HepG2 (cell line): ENCODE data around the gene NAV2. TPM values are rescaled to one million over a fixed set of nuclear protein-coding genes. Genes with fewer than 3 reads are reported as not detected.

ENCODE experiments used
- ADNP ChIP-seq: sonication (generic); formaldehyde crosslinking; IDR thresholded peaks from 2 replicates; pipeline ENCODE4 v1.4.0; 2020; ENCODE audit warnings: missing genetic modification reagents
- ATRX ChIP-seq: sonication (generic); formaldehyde crosslinking; IDR thresholded peaks from 2 replicates; pipeline ENCODE4 v1.4.0; 2020; ENCODE audit warnings: missing genetic modification reagents, borderline replicate concordance
- GFI1 ChIP-seq: sonication (generic); formaldehyde crosslinking; IDR thresholded peaks from 2 replicates; pipeline ENCODE4 v1.5.0; 2020; ENCODE audit warnings: missing genetic modification reagents, mild to moderate bottlenecking, borderline replicate concordance
- HNF4A ChIP-seq: sonication (generic); formaldehyde crosslinking; IDR thresholded peaks from 2 replicates; pipeline ENCODE4 v1.4.0; 2020; ENCODE audit warnings: missing genetic modification reagents
- HOXA5 ChIP-seq: sonication (generic); formaldehyde crosslinking; IDR thresholded peaks from 2 replicates; pipeline ENCODE4 v1.4.0; 2020; ENCODE audit warnings: missing genetic modification reagents
- IRF9 ChIP-seq: sonication (generic); formaldehyde crosslinking; IDR thresholded peaks from 2 replicates; pipeline ENCODE4 v1.8.0; 2022; ENCODE audit warnings: missing genetic modification reagents, mild to moderate bottlenecking, borderline replicate concordance
- PCBP2 ChIP-seq: fragments of 200-400 bp; formaldehyde crosslinking; optimal IDR thresholded peaks from 2 replicates; pipeline ENCODE3; 2018; ENCODE audit warnings: low read length, low read depth; ENCODE audit not compliant: poor library complexity, severe bottlenecking
- PHF21A ChIP-seq: sonication (generic); formaldehyde crosslinking; IDR thresholded peaks from 2 replicates; pipeline ENCODE4 v1.5.0; 2020; ENCODE audit warnings: mild to moderate bottlenecking, missing genetic modification reagents
- POLR2A ChIP-seq, 2 experiments: IDR thresholded peaks; 2 replicates each; pipeline ENCODE4 v1.6.1; 2011; ENCODE audit warnings: low read depth in 2 of 2, low read length in 2 of 2, mild to moderate bottlenecking in 1 of 2, moderate library complexity in 1 of 2; ENCODE audit not compliant: insufficient read depth in 1 of 2
- RAD51 ChIP-seq: fragments of 450-650 bp; IDR thresholded peaks from 2 replicates; pipeline ENCODE4 v1.6.1; 2016; ENCODE audit warnings: borderline replicate concordance
- RFX3 ChIP-seq: IDR thresholded peaks from 2 replicates; pipeline ENCODE4 v1.6.1; 2016; ENCODE audit warnings: missing biosample characterization, missing genetic modification reagents
- SP2 ChIP-seq: sonication (generic); formaldehyde crosslinking; IDR thresholded peaks from 2 replicates; pipeline ENCODE4 v1.5.1; 2020; ENCODE audit warnings: mild to moderate bottlenecking, missing genetic modification reagents
- TBX2 ChIP-seq: sonication (generic); formaldehyde crosslinking; IDR thresholded peaks from 2 replicates; pipeline ENCODE4 v1.5.0; 2020; ENCODE audit warnings: missing genetic modification reagents, mild to moderate bottlenecking, borderline replicate concordance
- TEF ChIP-seq: sonication (generic); formaldehyde crosslinking; IDR thresholded peaks from 2 replicates; pipeline ENCODE4 v1.5.0; 2020; ENCODE audit warnings: missing genetic modification reagents
- TFE3 ChIP-seq: IDR thresholded peaks from 2 replicates; pipeline ENCODE4 v1.6.1; 2016
- TRIM22 ChIP-seq: fragments of 450-650 bp; IDR thresholded peaks from 2 replicates; pipeline ENCODE4 v1.6.1; 2017
- YY1 ChIP-seq: IDR thresholded peaks from 2 replicates; pipeline ENCODE4 v1.6.1; 2011; ENCODE audit warnings: low read length, low read depth, moderate library complexity, mild to moderate bottlenecking; ENCODE audit not compliant: insufficient read depth, insufficient replicate concordance
- ZMAT3 ChIP-seq: sonication (generic); formaldehyde crosslinking; conservative IDR thresholded peaks from 2 replicates; pipeline ENCODE4 v1.7.0; 2021; ENCODE audit warnings: missing genetic modification reagents
- ZMAT5 ChIP-seq: sonication (generic); formaldehyde crosslinking; IDR thresholded peaks from 2 replicates; pipeline ENCODE4 v1.5.0; 2020; ENCODE audit warnings: mild to moderate bottlenecking, low read depth, missing genetic modification reagents, borderline replicate concordance
- ZNF124 ChIP-seq: sonication (generic); formaldehyde crosslinking; IDR thresholded peaks from 2 replicates; pipeline ENCODE4 v1.4.0; 2020; ENCODE audit warnings: missing genetic modification reagents
- ZNF143 ChIP-seq: sonication (generic); formaldehyde crosslinking; IDR thresholded peaks from 2 replicates; pipeline ENCODE4 v1.4.0; 2020; ENCODE audit warnings: missing genetic modification reagents
- ZNF180 ChIP-seq: sonication (generic); formaldehyde crosslinking; IDR thresholded peaks from 2 replicates; pipeline ENCODE4 v1.4.0; 2020; ENCODE audit warnings: low read depth, missing genetic modification reagents, borderline replicate concordance
- ZNF564 ChIP-seq: sonication (generic); formaldehyde crosslinking; IDR thresholded peaks from 2 replicates; pipeline ENCODE4 v1.8.1; 2023; ENCODE audit warnings: mild to moderate bottlenecking, missing genetic modification reagents
- ZNF792 ChIP-seq: IDR thresholded peaks from 2 replicates; pipeline ENCODE4 v1.6.1; 2016
- ZSCAN25 ChIP-seq: sonication (generic); formaldehyde crosslinking; IDR thresholded peaks from 2 replicates; pipeline ENCODE4 v1.8.0; 2022; ENCODE audit warnings: mild to moderate bottlenecking, missing genetic modification reagents
- polyA plus RNA-seq, 8 experiments: library from polyadenylated mRNA; depleted of rRNA in 3 of 8; stranded (reverse) in 7 of 8; unstranded in 1 of 8; fragments of >200 nt; fragmentation: Illumina TruSeq in 4 of 8; extraction: Trizol in 4 of 8; gene quantifications; 2 replicates each; pipeline versions ENCODE4 v1.2.1 to v1.2.3, GENCODE V29; 2011 to 2016; ENCODE audit warnings: low read depth in 4 of 8, missing spikeins in 1 of 8, mixed read lengths in 1 of 8; ENCODE audit not compliant: insufficient read depth in 1 of 8
- total RNA-seq, 5 experiments: library from RNA; depleted of rRNA; stranded (reverse); fragments of >200 nt; fragmentation: Illumina TruSeq; extraction: Trizol; gene quantifications; 2 replicates each; pipeline ENCODE4 v1.2.3, GENCODE V29; 2016; ENCODE audit warnings: low read depth in 1 of 5

The NAV2 gene
- total and polyA plus RNA-seq, 2 of the 13 experiments (the other 11 are each of a cell fraction or from before 2014, with no cell fraction given), result 9.3 to 34.6 TPM

- no peak for TF ChIP-seq ZNF180 (CRISPR knock-in tag)
- TF ChIP-seq TEF, result peak; percentile 72; the same call in 1 of the 2 replicates
- TF ChIP-seq SP2 (CRISPR knock-in tag), result no peak
- no peak for TF ChIP-seq TRIM22
- TF ChIP-seq ZNF564, result no peak
- peak; percentile 90 for TF ChIP-seq GFI1 (CRISPR knock-in tag)
- TF ChIP-seq TFE3 (CRISPR knock-in tag), result peak; percentile 70
- TF ChIP-seq ZSCAN25 (CRISPR knock-in tag), result no peak
- TF ChIP-seq PCBP2, result no peak
- TF ChIP-seq HOXA5 (CRISPR knock-in tag), result peak; percentile 95
- TF ChIP-seq HNF4A (CRISPR knock-in tag), result peak; percentile 89
- no peak for TF ChIP-seq ADNP
- no peak for TF ChIP-seq ZMAT5 (CRISPR knock-in tag)
- TF ChIP-seq PHF21A (CRISPR knock-in tag), result peak; percentile 91
- TF ChIP-seq IRF9 (CRISPR knock-in tag), result peak; percentile 82
- TF ChIP-seq POLR2A (IDR thresholded peaks at IDR 0.05; ENCODE audit: insufficient read depth in 1 of 2, low read depth in 2 of 2, low read length in 2 of 2), result peak; percentile 23 to 38; a peak in 2 of 4 replicates
- no peak for TF ChIP-seq ZNF143
- no peak for TF ChIP-seq RAD51
- peak; percentile 96 for TF ChIP-seq TBX2 (CRISPR knock-in tag)
- peak; percentile 22; the same call in 1 of the 2 replicates for TF ChIP-seq ZNF124
- TF ChIP-seq RFX3 (CRISPR knock-in tag), result no peak
- TF ChIP-seq ZMAT3, result 0 out of 2 replicates have a peak, but pooled peaks have one; percentile 39
- no peak for TF ChIP-seq ATRX (CRISPR knock-in tag)
- no peak for TF ChIP-seq YY1
- TF ChIP-seq ZNF792, result no peak; the same call in 1 of the 2 replicates
Measured at GRCh38 chr11:20035701-20036601, 323.3 kb downstream of the NAV2 start (continued).
